OCI-M2 (cell line): Measurements from ENCODE around the gene TRMT61B.

Experiments
- DNase-seq: peaks from one replicate; lab custom pipeline; 2025; ENCODE audit not compliant: unreplicated experiment; lab: John Stamatoyannopoulos, UW

TRMT61B gene

GRCh38 chr2:28870146-28870891 lies at the start of gene TRMT61B:
TSS of gene TRMT61B (minus strand) at chr2:28870309. CDS start at chr2:28870277, 32 bp downstream.
- DNase-seq: peak; percentile 90

- no peak for DNase-seq
Observed at GRCh38 chr2:28915939-28916338, 45.8 kb upstream of the TRMT61B start.

- DNase-seq: no peak
Observed at GRCh38 chr2:28909655-28910353, 39.7 kb upstream of the TRMT61B start.

- no peak for DNase-seq
Observed at GRCh38 chr2:28908172-28908571, 38.1 kb upstream of the TRMT61B start.

- DNase-seq: no peak
Observed at GRCh38 chr2:28906821-28907220, 36.7 kb upstream of the TRMT61B start.

- DNase-seq: no peak
Observed at GRCh38 chr2:28906376-28906775, 36.3 kb upstream of the TRMT61B start.

- DNase-seq: no peak
Observed at GRCh38 chr2:28905533-28905932, 35.4 kb upstream of the TRMT61B start.

- DNase-seq: no peak
Observed at GRCh38 chr2:28904802-28905457, 34.8 kb upstream of the TRMT61B start.

- DNase-seq: no peak
Observed at GRCh38 chr2:28904295-28904694, 34.2 kb upstream of the TRMT61B start.

- DNase-seq: no peak
Observed at GRCh38 chr2:28902584-28902983, 32.5 kb upstream of the TRMT61B start.

- no peak for DNase-seq
Observed at GRCh38 chr2:28901841-28902240, 31.7 kb upstream of the TRMT61B start.

- DNase-seq: no peak
Observed at GRCh38 chr2:28901202-28901601, 31.1 kb upstream of the TRMT61B start.

- DNase-seq: no peak
Observed at GRCh38 chr2:28898048-28898447, 27.9 kb upstream of the TRMT61B start.

GRCh38 chr2:28896906-28897305 lies 26.8 kb upstream of the TRMT61B start:
- no peak for DNase-seq

GRCh38 chr2:28895189-28895893 lies 25.2 kb upstream of the TRMT61B start:
- no peak for DNase-seq

GRCh38 chr2:28894470-28895188 lies 24.5 kb upstream of the TRMT61B start, which contains the start of gene WDR43:
TSS of gene WDR43 (plus strand) at chr2:28894667. CDS start at chr2:28894699, 32 bp downstream.
- DNase-seq: peak; percentile 61

GRCh38 chr2:28893488-28893887 lies 23.4 kb upstream of the TRMT61B start:
- DNase-seq: no peak

GRCh38 chr2:28880193-28880592 lies 10.1 kb upstream of the TRMT61B start:
- no peak for DNase-seq

- DNase-seq: no peak
Observed at GRCh38 chr2:28871620-28872019, 1.5 kb upstream of the TRMT61B start.

- DNase-seq: no peak
Observed at GRCh38 chr2:28869494-28870145, 489 bp downstream of the TRMT61B start.
